Neural progenitor cell (in vitro differentiated cells): ENCODE measurements around the gene IWS1. TPM values are rescaled to one million over a fixed set of nuclear protein-coding genes. Genes with fewer than 3 reads are reported as not detected.
"Not testable (repeated sequence)": the region's sequence is repeated elsewhere in the genome, so short reads cannot be mapped to it uniquely, and the experiment has no call there.

Experiments used
- DNase-seq: peaks from one replicate; pipeline ENCODE4 v3.0.0-alpha.2; 2016; ENCODE audit warnings: low spot score
- H2AFZ ChIP-seq: fragments of 200-600 bp; sonication (generic); replicated peaks from 2 replicates; pipeline ENCODE4 v1.6.1; 2016; ENCODE audit warnings: antibody characterized with exemption
- H3F3A ChIP-seq: fragments of 200-600 bp; sonication (generic); 2 replicates; pipeline ENCODE4 v1.6.1; 2016; ENCODE audit warnings: antibody characterized with exemption, low read depth
- H3K27ac ChIP-seq: fragments of 200-600 bp; sonication (generic); 2 replicates; pipeline ENCODE4 v1.5.1; 2016; ENCODE audit warnings: mild to moderate bottlenecking
- H3K27me3 ChIP-seq: fragments of 200-600 bp; sonication (generic); 2 replicates; pipeline ENCODE4 v1.6.1; 2016; ENCODE audit warnings: mild to moderate bottlenecking, moderate library complexity
- H3K36me3 ChIP-seq: fragments of 200-600 bp; sonication (generic); 2 replicates; pipeline ENCODE4 v1.5.1; 2016
- H3K4me1 ChIP-seq: fragments of 200-600 bp; sonication (generic); 2 replicates; pipeline ENCODE4 v1.6.1; 2016; ENCODE audit warnings: mixed run types
- H3K4me2 ChIP-seq: fragments of 200-600 bp; sonication (generic); 2 replicates; pipeline ENCODE4 v1.6.1; 2016
- H3K4me3 ChIP-seq: fragments of 200-600 bp; sonication (generic); 2 replicates; pipeline ENCODE4 v1.5.1; 2016
- H3K79me2 ChIP-seq: fragments of 200-600 bp; sonication (generic); 2 replicates; pipeline ENCODE4 v1.6.1; 2016; ENCODE audit warnings: low read depth
- H3K9ac ChIP-seq: fragments of 200-600 bp; sonication (generic); 2 replicates; pipeline ENCODE4 v1.6.1; 2016
- H3K9me3 ChIP-seq: fragments of 200-600 bp; sonication (generic); 2 replicates; pipeline ENCODE4 v1.5.1; 2016; ENCODE audit warnings: low read depth
- H4K20me1 ChIP-seq: fragments of 200-600 bp; sonication (generic); 2 replicates; pipeline ENCODE4 v1.6.1; 2016; ENCODE audit warnings: low read depth
- H3K27ac Mint-ChIP-seq: 3 replicates; pipeline ENCODE4 v1.8.0; 2021; ENCODE audit warnings: mixed read lengths
- H3K27me3 Mint-ChIP-seq: 2 replicates; pipeline ENCODE4 v1.8.0; 2022; ENCODE audit warnings: low read depth, mild to moderate bottlenecking, inconsistent platforms, moderate library complexity, mixed read lengths; ENCODE audit not compliant: insufficient read depth
- H3K36me3 Mint-ChIP-seq: 3 replicates; pipeline ENCODE4 v1.8.0; 2021; ENCODE audit warnings: mixed read lengths
- H3K4me1 Mint-ChIP-seq: 3 replicates; pipeline ENCODE4 v1.8.0; 2021; ENCODE audit warnings: mixed read lengths
- H3K4me3 Mint-ChIP-seq: 3 replicates; pipeline ENCODE4 v1.8.0; 2021; ENCODE audit warnings: mild to moderate bottlenecking, moderate library complexity, mixed read lengths
- H3K9me3 Mint-ChIP-seq: 3 replicates; pipeline ENCODE4 v1.8.0; 2020; ENCODE audit warnings: mixed read lengths
- CTCF ChIP-seq: fragments of 200-600 bp; sonication (generic); IDR thresholded peaks from 2 replicates; pipeline ENCODE4 v1.5.1; 2017; ENCODE audit warnings: antibody characterized with exemption, mild to moderate bottlenecking
- EZH2 ChIP-seq: fragments of 200-600 bp; sonication (generic); IDR thresholded peaks from 2 replicates; pipeline ENCODE4 v1.6.1; 2017; ENCODE audit warnings: antibody characterized with exemption, mild to moderate bottlenecking, moderate library complexity
- EZH2phosphoT487 ChIP-seq: fragments of 200-600 bp; sonication (generic); IDR thresholded peaks from 2 replicates; pipeline ENCODE4 v1.6.1; 2017; ENCODE audit warnings: antibody characterized with exemption
- total RNA-seq: library from RNA; depleted of rRNA; stranded (reverse); fragments of >200 nt; gene quantifications from 2 replicates; pipeline ENCODE4 v1.2.3, GENCODE V29; 2015; ENCODE audit warnings: low replicate concordance

The IWS1 gene
- total RNA-seq, 1 donor from 2014 or later: 115 TPM

GRCh38 chr2:127574656-127575055 is 48.4 kb upstream of the IWS1 start:
- H3K9me3 Mint-ChIP-seq: no peaks in the 10 kb centered on the region
- TF ChIP-seq EZH2: no peak
- no peak for TF ChIP-seq EZH2phosphoT487
- no peak for TF ChIP-seq CTCF
- Histone ChIP-seq H3K4me2 (no peak overlapping the region), H3K9me3 (no peaks in the 10 kb centered on the region), H3K27me3 (no peaks in the 10 kb centered on the region), H3F3A (no peaks in the 10 kb centered on the region), H3K36me3 (no peaks in the 10 kb centered on the region), H3K4me3 (no peak overlapping the region), H3K4me1 (no peaks in the 10 kb centered on the region), H3K9ac (no peak overlapping the region), H4K20me1 (no peaks in the 10 kb centered on the region), H2AFZ (no peak overlapping the region), H3K27ac (no peak overlapping the region), H3K79me2 (no peaks in the 10 kb centered on the region)
- no peaks in the 10 kb centered on the region for H3K36me3 Mint-ChIP-seq
- H3K27me3 Mint-ChIP-seq: peaks cover 12% of the 10 kb centered on the region
- no peak overlapping the region for H3K27ac Mint-ChIP-seq
- DNase-seq: no peak
- peaks cover 3% of the 10 kb centered on the region for H3K4me1 Mint-ChIP-seq
- no peak overlapping the region for H3K4me3 Mint-ChIP-seq

GRCh38 chr2:127573771-127574170 is 47.5 kb upstream of the IWS1 start:
- TF ChIP-seq EZH2phosphoT487: no peak
- TF ChIP-seq CTCF: no peak
- TF ChIP-seq EZH2: no peak
- Histone ChIP-seq H3K4me3 (no peak overlapping the region), H4K20me1 (no peaks in the 10 kb centered on the region), H3K4me1 (no peaks in the 10 kb centered on the region), H3F3A (no peaks in the 10 kb centered on the region), H3K27me3 (no peaks in the 10 kb centered on the region), H3K36me3 (no peaks in the 10 kb centered on the region), H3K9me3 (no peaks in the 10 kb centered on the region), H3K9ac (no peak overlapping the region), H3K79me2 (no peaks in the 10 kb centered on the region), H2AFZ (no peak overlapping the region), H3K4me2 (no peak overlapping the region), H3K27ac (no peak overlapping the region)
- Mint-ChIP-seq H3K4me3 (peak overlapping the region; percentile 17), H3K27me3 (peaks cover 12% of the 10 kb centered on the region), H3K27ac (peak overlapping the region; percentile 2), H3K4me1 (peaks cover 7% of the 10 kb centered on the region), H3K36me3 (no peaks in the 10 kb centered on the region), H3K9me3 (no peaks in the 10 kb centered on the region)
- DNase-seq: no peak

- Mint-ChIP-seq H3K4me1 (peaks cover 7% of the 10 kb centered on the region), H3K27ac (peak overlapping the region; percentile 2), H3K9me3 (no peaks in the 10 kb centered on the region), H3K36me3 (no peaks in the 10 kb centered on the region), H3K27me3 (peaks cover 12% of the 10 kb centered on the region), H3K4me3 (peak overlapping the region; percentile 17)
- no peaks in the 10 kb centered on the region for H3F3A ChIP-seq
- H3K27me3 ChIP-seq: no peaks in the 10 kb centered on the region
- no peaks in the 10 kb centered on the region for H3K9me3 ChIP-seq
- TF ChIP-seq EZH2phosphoT487 (no peak), CTCF (no peak), EZH2 (no peak)
- H3K4me1 ChIP-seq: no peaks in the 10 kb centered on the region
- H4K20me1 ChIP-seq: no peaks in the 10 kb centered on the region
- no peaks in the 10 kb centered on the region for H3K79me2 ChIP-seq
- no peaks in the 10 kb centered on the region for H3K36me3 ChIP-seq
- no peak overlapping the region for H3K4me3 ChIP-seq
- DNase-seq: no peak
- no peak overlapping the region for H3K4me2 ChIP-seq
- H3K27ac ChIP-seq: no peak overlapping the region
- no peak overlapping the region for H3K9ac ChIP-seq
- H2AFZ ChIP-seq: no peak overlapping the region
Observed at GRCh38 chr2:127573298-127573697, 47.0 kb upstream of the IWS1 start.

- peaks cover 7% of the 10 kb centered on the region for H3K4me1 Mint-ChIP-seq
- H3K27ac ChIP-seq: no peak overlapping the region
- no peaks in the 10 kb centered on the region for H4K20me1 ChIP-seq
- peaks cover 12% of the 10 kb centered on the region for H3K27me3 Mint-ChIP-seq
- no peak overlapping the region for H3K27ac Mint-ChIP-seq
- H3F3A ChIP-seq: no peaks in the 10 kb centered on the region
- no peak for TF ChIP-seq CTCF
- TF ChIP-seq EZH2: no peak
- TF ChIP-seq EZH2phosphoT487: no peak
- no peak overlapping the region for H3K4me3 Mint-ChIP-seq
- H3K9me3 ChIP-seq: no peaks in the 10 kb centered on the region
- no peak overlapping the region for H3K4me3 ChIP-seq
- H3K9me3 Mint-ChIP-seq: no peaks in the 10 kb centered on the region
- DNase-seq: no peak
- H3K4me2 ChIP-seq: no peak overlapping the region
- H3K36me3 ChIP-seq: no peaks in the 10 kb centered on the region
- H3K27me3 ChIP-seq: no peaks in the 10 kb centered on the region
- H2AFZ ChIP-seq: no peak overlapping the region
- H3K79me2 ChIP-seq: no peaks in the 10 kb centered on the region
- H3K9ac ChIP-seq: no peak overlapping the region
- no peaks in the 10 kb centered on the region for H3K36me3 Mint-ChIP-seq
- H3K4me1 ChIP-seq: no peaks in the 10 kb centered on the region
Observed at GRCh38 chr2:127572841-127573240, 46.6 kb upstream of the IWS1 start.

GRCh38 chr2:127572352-127572751 is 46.1 kb upstream of the IWS1 start:
- not testable (repeated sequence) for H3K27me3 ChIP-seq, H3K4me3 Mint-ChIP-seq, H3K27ac Mint-ChIP-seq, H3K4me2 ChIP-seq, H3K4me1 Mint-ChIP-seq, H3K4me3 ChIP-seq, H3F3A ChIP-seq, H4K20me1 ChIP-seq, H3K36me3 ChIP-seq, H3K9me3 ChIP-seq, H3K79me2 ChIP-seq, H2AFZ ChIP-seq, DNase-seq, H3K36me3 Mint-ChIP-seq, H3K9me3 Mint-ChIP-seq, H3K27ac ChIP-seq, H3K4me1 ChIP-seq, H3K9ac ChIP-seq
- H3K27me3 Mint-ChIP-seq: peaks cover 12% of the 10 kb centered on the region
